Upper lobe of right lung (tissue), 1 donor: ENCODE data around the gene MRPL58. TPM values are rescaled to one million over a fixed set of nuclear protein-coding genes. Genes with fewer than 3 reads are reported as not detected.

ENCODE experiments used
- ATAC-seq: fragments of 200-7000 bp; cut with Tn5 transposase; one replicate; pipeline ENCODE4 v1.9.1; 2020; ENCODE audit warnings: mild to moderate bottlenecking, moderate library complexity
- DNase-seq: peaks from one replicate; pipeline ENCODE4 v3.0.0-alpha.2; 2020
- H3K27ac ChIP-seq: fragments of 200-600 bp; one replicate; pipeline ENCODE4 v1.8.0; 2022
- H3K27me3 ChIP-seq: fragments of 200-600 bp; one replicate; pipeline ENCODE4 v1.8.0; 2022; ENCODE audit warnings: mild to moderate bottlenecking
- H3K36me3 ChIP-seq: fragments of 200-600 bp; one replicate; pipeline ENCODE4 v1.8.0; 2022
- H3K4me1 ChIP-seq: fragments of 200-600 bp; one replicate; pipeline ENCODE4 v1.8.0; 2022
- H3K4me3 ChIP-seq: fragments of 200-600 bp; one replicate; pipeline ENCODE4 v1.8.0; 2022; ENCODE audit warnings: mild to moderate bottlenecking
- H3K9me3 ChIP-seq: fragments of 200-600 bp; one replicate; pipeline ENCODE4 v1.8.0; 2022
- CTCF ChIP-seq: fragments of 200-600 bp; IDR thresholded peaks from one replicate; pipeline ENCODE4 v1.8.0; 2022; ENCODE audit warnings: antibody characterized with exemption
- intact Hi-C: fragments of 100-400 bp; cut with DNase I; formaldehyde crosslinking; loops from one replicate; pipeline ENCODE4 v1.11.0; 2022
- total RNA-seq: library from RNA; stranded (reverse); fragmentation: NEBNext Ultra II Directional; extraction: Animal tissue kit (Norgen Biotek cat#: 25700); gene quantifications from one replicate; pipeline ENCODE4 v1.2.1, GENCODE V29; 2021
- donor health status: DM: no; HTN: yes; CAD: no; lungs with severe emphysema.

The MRPL58 gene
- total RNA-seq, 1 donor from 2014 or later = 21.6 TPM

- no peak for TF ChIP-seq CTCF
- Histone ChIP-seq H3K27ac (peak overlapping the region; percentile 90), H3K36me3 (peaks cover 8% of the 10 kb centered on the region), H3K4me3 (peak overlapping the region; percentile 85), H3K27me3 (no peaks in the 10 kb centered on the region), H3K4me1 (peaks cover 16% of the 10 kb centered on the region), H3K9me3 (no peaks in the 10 kb centered on the region)
- ATAC-seq (no peak), DNase-seq (no peak)
- intact Hi-C loops = loop anchor here (10.0 kb wide), 1 partner anchor 47 kb away; no protein-coding TSS in a partner anchor
These were observed 449 bp upstream of the MRPL58 start for GRCh38 chr17:75012096-75012345.

GRCh38 chr17:75013092-75013559 is 656 bp downstream of the MRPL58 start:
- Histone ChIP-seq H3K36me3 (peaks cover 14% of the 10 kb centered on the region), H3K9me3 (no peaks in the 10 kb centered on the region), H3K4me1 (peaks cover 16% of the 10 kb centered on the region), H3K27ac (peak overlapping the region; percentile 90), H3K27me3 (no peaks in the 10 kb centered on the region), H3K4me3 (peak overlapping the region; percentile 85)
- no peak for TF ChIP-seq CTCF
- DNase-seq = no peak
- intact Hi-C loops = loop anchor here (10.0 kb wide), 1 partner anchor 48 kb away; no protein-coding TSS in a partner anchor
- ATAC-seq = no peak

- DNase-seq (no peak), ATAC-seq (no peak)
- Histone ChIP-seq H3K36me3 (peaks cover 56% of the 10 kb centered on the region), H3K4me1 (no peaks in the 10 kb centered on the region), H3K9me3 (no peaks in the 10 kb centered on the region), H3K4me3 (no peak overlapping the region), H3K27ac (no peak overlapping the region), H3K27me3 (no peaks in the 10 kb centered on the region)
- intact Hi-C loops = loop anchor here (10.0 kb wide), 1 partner anchor 54 kb away; no protein-coding TSS in a partner anchor
- no peak for TF ChIP-seq CTCF
These were observed 6.7 kb downstream of the MRPL58 start for GRCh38 chr17:75019146-75019545.

- no peak for ATAC-seq
- no peak for DNase-seq
- H3K4me3 ChIP-seq = no peak overlapping the region
- no peak overlapping the region for H3K27ac ChIP-seq
- no peaks in the 10 kb centered on the region for H3K9me3 ChIP-seq
- no peaks in the 10 kb centered on the region for H3K27me3 ChIP-seq
- intact Hi-C loops = loop anchor here (10.0 kb wide), 1 partner anchor 55 kb away; no protein-coding TSS in a partner anchor
- TF ChIP-seq CTCF = no peak
- H3K4me1 ChIP-seq = no peaks in the 10 kb centered on the region
- H3K36me3 ChIP-seq = peaks cover 56% of the 10 kb centered on the region
These were observed 7.2 kb downstream of the MRPL58 start for GRCh38 chr17:75019710-75020109.

- DNase-seq = no peak
- intact Hi-C loops = no loop called here
- Histone ChIP-seq H3K36me3 (peaks cover 56% of the 10 kb centered on the region), H3K4me1 (no peaks in the 10 kb centered on the region), H3K4me3 (no peak overlapping the region), H3K9me3 (no peaks in the 10 kb centered on the region), H3K27ac (no peak overlapping the region), H3K27me3 (no peaks in the 10 kb centered on the region)
- TF ChIP-seq CTCF = no peak
- no peak for ATAC-seq
These were observed 8.1 kb downstream of the MRPL58 start for GRCh38 chr17:75020331-75021110.
